ENCODE measurements around the gene DPEP1. TPM values are rescaled to one million over a fixed set of nuclear protein-coding genes. Genes with fewer than 3 reads are reported as not detected.

The DPEP1 gene
- polyA plus RNA-seq, 1 donor (not counting 4 experiments of a cell fraction or from before 2014, with no cell fraction given) = 0.13 TPM

GRCh38 chr16:89617036-89617435, 3.6 kb downstream of the DPEP1 start:
- no peak overlapping the region for H3K9ac ChIP-seq (ENCODE audit: control insufficient read depth, extremely low read depth, insufficient read depth, low read length)
- dilution Hi-C loops (cut with MboI; ENCODE audit: extremely low pct_ligation_motif_present, low sequenced_read_pairs) = no loop called here
- no peaks in the 10 kb centered on the region for H3K79me2 ChIP-seq (ENCODE audit: control insufficient read depth, insufficient read depth, low read length)
- peak overlapping the region; percentile 56 for H2AFZ ChIP-seq (ENCODE audit: control insufficient read depth, low read length)
- H3K27ac ChIP-seq (ENCODE audit: control insufficient read depth, insufficient read depth, low read length) = no peak overlapping the region
- H3K9me1 ChIP-seq (ENCODE audit: control insufficient read depth, extremely low read depth, insufficient read depth, low read length) = no peaks in the 10 kb centered on the region
- no peak for DNase-seq (ENCODE audit: low read depth, low spot score)
- FAIRE-seq = no peak
- H3K4me1 ChIP-seq (ENCODE audit: control insufficient read depth, extremely low read depth, insufficient read depth, low read length) = peaks cover 6% of the 10 kb centered on the region
- no peak overlapping the region for H3K4me3 ChIP-seq (ENCODE audit: control insufficient read depth in 2 of 3, extremely low read depth in 1 of 3, insufficient read depth in 2 of 3, low read depth in 1 of 3, low read length in 3 of 3)
- H3K4me2 ChIP-seq (ENCODE audit: control insufficient read depth, extremely low read depth, insufficient read depth, low read depth, low read length) = no peak overlapping the region
- TF ChIP-seq CTCF (optimal IDR thresholded peaks at IDR 0.05 in 1 of 3, IDR thresholded peaks at IDR 0.05 in 1 of 3, conservative IDR thresholded peaks at IDR 0.05 in 1 of 3; ENCODE audit: extremely low read depth in 1 of 3, insufficient read depth in 2 of 3, low read length in 3 of 3) = no peak
- TF ChIP-seq EZH2 (IDR thresholded peaks at IDR 0.05; ENCODE audit: low read length) = no peak
- H4K20me1 ChIP-seq (ENCODE audit: control insufficient read depth, extremely low read depth, insufficient read depth, low read length) = no peaks in the 10 kb centered on the region
- no peaks in the 10 kb centered on the region for H3K36me3 ChIP-seq (ENCODE audit: control insufficient read depth in 2 of 2, extremely low read depth in 1 of 2, insufficient read depth in 2 of 2, low read length in 2 of 2)
- H3K27me3 ChIP-seq (ENCODE audit: control insufficient read depth, extremely low read depth, insufficient read depth, low read length) = peaks cover 21% of the 10 kb centered on the region
- no peaks in the 10 kb centered on the region for H3K9me3 ChIP-seq (ENCODE audit: control insufficient read depth, low read depth, low read length)

GRCh38 chr16:89618109-89618998, 4.9 kb downstream of the DPEP1 start:
- H3K4me2 ChIP-seq (ENCODE audit: control insufficient read depth, extremely low read depth, insufficient read depth, low read depth, low read length) = no peak overlapping the region
- H3K9me3 ChIP-seq (ENCODE audit: control insufficient read depth, low read depth, low read length) = no peaks in the 10 kb centered on the region
- FAIRE-seq = no peak
- no peak overlapping the region for H2AFZ ChIP-seq (ENCODE audit: control insufficient read depth, low read length)
- no peaks in the 10 kb centered on the region for H3K9me1 ChIP-seq (ENCODE audit: control insufficient read depth, extremely low read depth, insufficient read depth, low read length)
- H3K9ac ChIP-seq (ENCODE audit: control insufficient read depth, extremely low read depth, insufficient read depth, low read length) = no peak overlapping the region
- peaks cover 6% of the 10 kb centered on the region for H3K4me1 ChIP-seq (ENCODE audit: control insufficient read depth, extremely low read depth, insufficient read depth, low read length)
- H3K27ac ChIP-seq (ENCODE audit: control insufficient read depth, insufficient read depth, low read length) = no peak overlapping the region
- H3K27me3 ChIP-seq (ENCODE audit: control insufficient read depth, extremely low read depth, insufficient read depth, low read length) = peaks cover 30% of the 10 kb centered on the region
- no peaks in the 10 kb centered on the region for H4K20me1 ChIP-seq (ENCODE audit: control insufficient read depth, extremely low read depth, insufficient read depth, low read length)
- no peak for TF ChIP-seq EZH2 (IDR thresholded peaks at IDR 0.05; ENCODE audit: low read length)
- TF ChIP-seq CTCF (optimal IDR thresholded peaks at IDR 0.05 in 1 of 3, IDR thresholded peaks at IDR 0.05 in 1 of 3, conservative IDR thresholded peaks at IDR 0.05 in 1 of 3; ENCODE audit: extremely low read depth in 1 of 3, insufficient read depth in 2 of 3, low read length in 3 of 3) = no peak
- H3K4me3 ChIP-seq (ENCODE audit: control insufficient read depth in 2 of 3, extremely low read depth in 1 of 3, insufficient read depth in 2 of 3, low read depth in 1 of 3, low read length in 3 of 3) = no peak overlapping the region
- dilution Hi-C loops (cut with MboI; ENCODE audit: extremely low pct_ligation_motif_present, low sequenced_read_pairs) = no loop called here
- DNase-seq (ENCODE audit: low read depth, low spot score) = no peak
- no peaks in the 10 kb centered on the region for H3K36me3 ChIP-seq (ENCODE audit: control insufficient read depth in 2 of 2, extremely low read depth in 1 of 2, insufficient read depth in 2 of 2, low read length in 2 of 2)
- H3K79me2 ChIP-seq (ENCODE audit: control insufficient read depth, insufficient read depth, low read length) = no peaks in the 10 kb centered on the region

All from keratinocyte (primary cell).